ENCODE results near the gene USP32.
A peak's percentile ranks its signal among the peaks of the same experiment; 100 is the strongest.
"Not testable (repeated sequence)": the region's sequence is repeated elsewhere in the genome, so short reads cannot be mapped to it uniquely, and the experiment has no call there.

Gene USP32

DNA sequence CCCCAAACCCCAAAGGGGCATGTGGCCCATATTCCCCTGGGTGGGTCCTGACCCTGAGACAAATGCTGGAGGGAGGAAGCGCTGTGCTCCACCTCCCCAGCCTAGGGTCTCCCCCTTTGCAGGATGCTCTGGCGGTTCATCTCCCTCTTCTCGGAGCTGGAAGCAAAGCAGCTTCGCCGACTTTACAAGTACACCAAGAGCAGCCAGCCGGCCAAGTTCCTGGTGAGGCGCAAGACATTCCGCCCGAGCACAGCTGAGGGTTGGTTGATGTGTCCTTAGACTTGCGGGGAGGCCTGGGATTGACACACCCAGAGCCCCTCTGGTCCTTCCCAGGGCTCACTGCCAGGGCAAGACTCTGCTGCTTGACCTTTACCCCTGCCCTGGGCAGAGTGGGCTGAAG, 34.7 kb upstream of the USP32 start:
- no peak for DNase-seq (ENCODE audit: low read depth)
- H3K4me3 ChIP-seq (ENCODE audit: control insufficient read depth, low read depth, low read length), result no peak overlapping the region
- no peak for TF ChIP-seq CTCF (IDR thresholded peaks at IDR 0.05; ENCODE audit: control insufficient read depth, insufficient read depth, low read depth, low read length, missing control alignments)

DNA sequence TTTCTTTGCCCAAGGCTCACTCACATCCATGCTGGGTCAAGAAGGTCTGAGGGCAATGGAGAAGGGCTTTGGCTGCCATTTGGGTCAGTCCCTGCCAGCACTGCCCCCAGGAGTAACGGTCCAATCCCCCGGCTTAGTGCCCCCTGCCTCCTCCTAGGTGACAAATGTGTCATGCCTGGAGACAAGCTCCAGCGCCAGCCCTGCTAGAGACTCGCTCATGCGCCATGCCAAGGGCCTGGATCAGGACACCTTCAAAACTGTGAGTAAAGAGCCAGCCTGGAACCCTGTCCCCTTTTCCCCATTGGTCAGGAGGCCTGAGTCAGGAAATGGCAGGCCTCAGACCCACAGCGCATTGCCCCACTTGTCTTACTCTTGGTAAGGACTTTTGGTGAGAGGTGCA, 33.7 kb upstream of the USP32 start:
- H3K4me3 ChIP-seq (ENCODE audit: control insufficient read depth, low read depth, low read length), result no peak overlapping the region
- TF ChIP-seq CTCF (IDR thresholded peaks at IDR 0.05; ENCODE audit: control insufficient read depth, insufficient read depth, low read depth, low read length, missing control alignments), result no peak
- DNase-seq (ENCODE audit: low read depth), result no peak

GRCh38 chr17:60423865-60424264, 31.9 kb upstream of the USP32 start:
- no peak overlapping the region for H3K4me3 ChIP-seq (ENCODE audit: control insufficient read depth, low read depth, low read length)
- no peak for DNase-seq (ENCODE audit: low read depth)
- TF ChIP-seq CTCF (IDR thresholded peaks at IDR 0.05; ENCODE audit: control insufficient read depth, insufficient read depth, low read depth, low read length, missing control alignments), result no peak

DNA sequence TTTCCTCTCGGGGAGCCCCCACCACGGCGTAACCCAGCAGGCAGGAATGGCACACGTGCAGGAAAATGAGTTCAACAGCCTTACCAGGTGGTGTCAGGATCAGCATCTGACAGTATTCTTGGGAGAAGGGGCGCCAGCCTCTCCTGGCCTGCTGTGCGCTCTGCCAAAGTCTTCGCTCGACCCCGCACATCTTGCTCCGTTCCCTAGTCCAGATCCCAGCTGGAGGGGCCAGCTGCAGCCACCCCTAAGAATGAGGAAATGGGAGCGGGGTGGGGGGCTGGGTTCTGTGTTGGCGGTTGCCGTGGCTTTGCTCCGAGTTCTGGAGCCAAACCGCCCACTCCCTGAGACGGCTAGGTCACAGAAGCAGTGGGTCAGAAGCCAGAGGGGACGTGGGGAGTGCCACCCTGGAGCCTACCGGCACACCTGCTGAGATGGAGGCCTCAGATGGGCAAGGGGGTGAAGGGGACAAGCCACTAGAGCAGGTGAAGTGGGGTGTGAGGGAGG, 30.3 kb upstream of the USP32 start, which contains the start of gene CHCT1:
Gene CHCT1 (plus strand): TSS at position 328 of the 504 bp plus-strand sequence. CDS start 104 bp downstream, at position 432.
- peak within 1 kb of the TSS; percentile 47 for H3K4me3 ChIP-seq (ENCODE audit: control insufficient read depth, low read depth, low read length)
- DNase-seq (ENCODE audit: low read depth), result no peak
- no peak for TF ChIP-seq CTCF (IDR thresholded peaks at IDR 0.05; ENCODE audit: control insufficient read depth, insufficient read depth, low read depth, low read length, missing control alignments)

- TF ChIP-seq CTCF (IDR thresholded peaks at IDR 0.05; ENCODE audit: control insufficient read depth, insufficient read depth, low read depth, low read length, missing control alignments), result peak; percentile 91
- H3K4me3 ChIP-seq (ENCODE audit: control insufficient read depth, low read depth, low read length), result peak overlapping the region; percentile 47
Measured at GRCh38 chr17:60421273-60422161, 29.6 kb upstream of the USP32 start.

GRCh38 chr17:60419875-60420274, 27.9 kb upstream of the USP32 start:
- DNase-seq (ENCODE audit: low read depth); H3K4me3 ChIP-seq (ENCODE audit: control insufficient read depth, low read depth, low read length): not testable (repeated sequence)

More at GRCh38 chr17:60421273-60422161, 29.6 kb upstream of the USP32 start:
- DNase-seq (ENCODE audit: low read depth), result no peak

DNA sequence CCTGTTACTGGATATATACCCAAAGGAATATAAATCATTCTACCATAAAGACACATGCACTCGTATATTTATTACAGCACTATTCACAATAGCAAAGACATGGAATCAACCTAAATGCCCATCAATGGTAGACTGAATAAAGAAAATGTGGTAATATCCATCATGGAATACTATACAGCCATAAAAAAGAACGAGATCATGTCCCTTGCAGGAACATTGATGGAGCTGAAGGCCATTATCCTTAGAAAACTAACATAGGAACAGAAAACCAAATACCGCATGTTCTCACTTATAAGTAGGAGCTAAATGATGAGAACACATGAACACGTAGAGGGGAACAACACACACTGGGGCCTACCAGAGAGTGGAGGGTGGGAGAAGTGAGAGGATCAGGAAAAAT, 27.1 kb upstream of the USP32 start:
- DNase-seq (ENCODE audit: low read depth); H3K4me3 ChIP-seq (ENCODE audit: control insufficient read depth, low read depth, low read length): not testable (repeated sequence)

Data from AG09309 (cell line).